ENCODE results near the gene ZSCAN25.
"Not testable (repeated sequence)": the region's sequence is repeated elsewhere in the genome, so short reads cannot be mapped to it uniquely, and the experiment has no call there.

The ZSCAN25 gene

GRCh38 chr7:99652671-99653070 lies 35.9 kb downstream of the ZSCAN25 start:
- no peak overlapping the region for H3K27ac ChIP-seq
- no peak for TF ChIP-seq CTCF (conservative IDR thresholded peaks at IDR 0.05)

- H3K27ac ChIP-seq = not testable (repeated sequence)
These were observed 36.5 kb downstream of the ZSCAN25 start for GRCh38 chr7:99653269-99653668.

GRCh38 chr7:99653754-99654153 lies 37.0 kb downstream of the ZSCAN25 start:
- no peak overlapping the region for H3K27ac ChIP-seq
- TF ChIP-seq CTCF (conservative IDR thresholded peaks at IDR 0.05) = no peak

- not testable (repeated sequence) for H3K27ac ChIP-seq
These were observed 37.9 kb downstream of the ZSCAN25 start for GRCh38 chr7:99654626-99655025.

- H3K27ac ChIP-seq = not testable (repeated sequence)
These were observed 41.1 kb downstream of the ZSCAN25 start for GRCh38 chr7:99657879-99658278.

GRCh38 chr7:99665312-99666012 lies 48.7 kb downstream of the ZSCAN25 start:
- TF ChIP-seq CTCF (conservative IDR thresholded peaks at IDR 0.05) = no peak
- no peak overlapping the region for H3K27ac ChIP-seq

- H3K27ac ChIP-seq = no peak overlapping the region
- TF ChIP-seq CTCF (conservative IDR thresholded peaks at IDR 0.05) = no peak
These were observed 49.3 kb downstream of the ZSCAN25 start for GRCh38 chr7:99666013-99666395.

- H3K27ac ChIP-seq = no peak overlapping the region
- TF ChIP-seq CTCF (conservative IDR thresholded peaks at IDR 0.05) = no peak
These were observed 50.4 kb downstream of the ZSCAN25 start for GRCh38 chr7:99667179-99667578.

- no peak overlapping the region for H3K27ac ChIP-seq
- TF ChIP-seq CTCF (conservative IDR thresholded peaks at IDR 0.05) = no peak
These were observed 51.8 kb downstream of the ZSCAN25 start for GRCh38 chr7:99668541-99668940.
